ENCODE data around the gene CTXN1.
A peak's percentile ranks its signal among the peaks of the same experiment; 100 is the strongest.

The CTXN1 gene

GRCh38 chr19:7924241-7924640 lies 1.7 kb downstream of the CTXN1 start:
- no peak overlapping the region for H3K4me3 ChIP-seq (ENCODE audit: low read depth, low read length)
- TF ChIP-seq CTCF (IDR thresholded peaks at IDR 0.05; ENCODE audit: low read depth, low read length, missing control alignments), result no peak
- no peak for DNase-seq (ENCODE audit: low read depth)

- no peak overlapping the region for H3K4me3 ChIP-seq (ENCODE audit: low read depth, low read length)
- no peak for DNase-seq (ENCODE audit: low read depth)
- no peak for TF ChIP-seq CTCF (IDR thresholded peaks at IDR 0.05; ENCODE audit: low read depth, low read length, missing control alignments)
Observed at GRCh38 chr19:7923295-7924191, 2.4 kb downstream of the CTXN1 start.

- H3K4me3 ChIP-seq (ENCODE audit: low read depth, low read length), result no peak overlapping the region
- no peak for DNase-seq (ENCODE audit: low read depth)
- TF ChIP-seq CTCF (IDR thresholded peaks at IDR 0.05; ENCODE audit: low read depth, low read length, missing control alignments), result no peak
Observed at GRCh38 chr19:7922836-7923195, 3.1 kb downstream of the CTXN1 start.

GRCh38 chr19:7921967-7922835 lies 3.7 kb downstream of the CTXN1 start:
- H3K4me3 ChIP-seq (ENCODE audit: low read depth, low read length), result no peak overlapping the region
- no peak for DNase-seq (ENCODE audit: low read depth)
- TF ChIP-seq CTCF (IDR thresholded peaks at IDR 0.05; ENCODE audit: low read depth, low read length, missing control alignments), result no peak

GRCh38 chr19:7921302-7921966 lies 4.5 kb downstream of the CTXN1 start:
- peak; percentile 3 for TF ChIP-seq CTCF (IDR thresholded peaks at IDR 0.05; ENCODE audit: low read depth, low read length, missing control alignments)
- no peak for DNase-seq (ENCODE audit: low read depth)
- H3K4me3 ChIP-seq (ENCODE audit: low read depth, low read length), result peak overlapping the region; percentile 68

GRCh38 chr19:7920519-7921301 lies 5.2 kb downstream of the CTXN1 start:
- H3K4me3 ChIP-seq (ENCODE audit: low read depth, low read length), result peak overlapping the region; percentile 80
- no peak for TF ChIP-seq CTCF (IDR thresholded peaks at IDR 0.05; ENCODE audit: low read depth, low read length, missing control alignments)
- peak; percentile 87 for DNase-seq (ENCODE audit: low read depth)
